HepG2 (cell line): ENCODE results near the gene TMEM270. TPM values are rescaled to one million over a fixed set of nuclear protein-coding genes. Genes with fewer than 3 reads are reported as not detected.

Source experiments
- ATAC-seq: fragments of 200-7000 bp; cut with Tn5 transposase; 3 replicates; pipeline ENCODE4 v1.9.1; 2020; ENCODE audit warnings: mild to moderate bottlenecking, moderate library complexity
- BruUV-seq: library from RNA; stranded (reverse); fragments of 400-500 nt; replicated peaks from 2 replicates; lab custom pipeline; 2021; lab: Mats Ljungman, UMichigan
- CTCF ChIA-PET: fragments of 300-600 bp; formaldehyde crosslinking; extraction: SDS; loops from one replicate; lab custom pipeline; 2021; ENCODE audit warnings: low total read pairs, inconsistent platforms, low intra/inter-chr PET ratio; lab: Yijun Ruan, JAX
- POLR2A ChIA-PET: fragments of 350-600 bp; sonication (Branson Sonifier 250); formaldehyde crosslinking; loops from one replicate; lab custom pipeline; 2020; ENCODE audit warnings: antibody characterized with exemption, inconsistent platforms; lab: Yijun Ruan, JAX
- DNase-seq: peaks from one replicate; pipeline ENCODE4 v3.0.0-alpha.2; 2015; ENCODE audit warnings: low spot score
- FAIRE-seq: peaks from 3 replicates; lab custom pipeline; 2011; peaks lifted over from hg19 to GRCh38; lab: Jason Lieb, UNC
- H2AFZ ChIP-seq: one replicate; pipeline ENCODE4 v1.6.1; 2011; ENCODE audit warnings: low read length, inconsistent platforms
- H3K27ac ChIP-seq: fragments of 300-600 bp; 3 replicates; pipeline ENCODE4 v1.8.0; 2011; ENCODE audit warnings: mixed run types, mild to moderate bottlenecking, mixed read lengths, low read length, inconsistent platforms; ENCODE audit not compliant: insufficient read depth; ENCODE audit errors: extremely low read length
- H3K27me3 ChIP-seq, 2 experiments: fragments of 200-600 bp in 1 of 2; 2 replicates in 1 of 2; 3 replicates in 1 of 2; pipeline versions ENCODE4 v1.6.0 to v1.8.0; 2011; ENCODE audit warnings: low read length in 2 of 2, mild to moderate bottlenecking in 2 of 2, moderate library complexity in 2 of 2, inconsistent platforms in 1 of 2; ENCODE audit not compliant: insufficient read depth in 2 of 2, control insufficient read depth in 1 of 2
- H3K36me3 ChIP-seq, 2 experiments: fragments of 200-600 bp in 1 of 2; replicated peaks in 1 of 2; 2 replicates in 1 of 2; 3 replicates in 1 of 2; pipeline versions ENCODE4 v1.5.1 to v1.8.0; 2011; ENCODE audit warnings: low read length in 2 of 2, inconsistent platforms in 1 of 2; ENCODE audit not compliant: insufficient read depth in 2 of 2, control insufficient read depth in 1 of 2
- H3K4me1 ChIP-seq: 2 replicates; pipeline ENCODE4 v1.5.1; 2012; ENCODE audit warnings: low read length, inconsistent platforms; ENCODE audit not compliant: insufficient read depth
- H3K4me2 ChIP-seq: 2 replicates; pipeline ENCODE4 v1.6.0; 2011; ENCODE audit warnings: low read depth, low read length, inconsistent platforms
- H3K4me3 ChIP-seq, 3 experiments: fragments of 200-600 bp in 1 of 3; sonication (generic), shearing (Covaris generic) in 1 of 3; replicated peaks in 1 of 3; 2 replicates each; pipeline ENCODE4 v1.5.1; 2011 to 2016; ENCODE audit warnings: low read length in 3 of 3, inconsistent platforms in 2 of 3, low read depth in 2 of 3, mild to moderate bottlenecking in 2 of 3, control low read depth in 1 of 3, mixed read lengths in 1 of 3; ENCODE audit not compliant: insufficient read depth in 1 of 3
- H3K79me2 ChIP-seq: one replicate; pipeline ENCODE4 v1.6.1; 2011; ENCODE audit warnings: low read length, inconsistent platforms; ENCODE audit not compliant: insufficient read depth
- H3K9ac ChIP-seq: 2 replicates; pipeline ENCODE4 v1.6.0; 2011; ENCODE audit warnings: mild to moderate bottlenecking, low read depth, low read length, inconsistent platforms; ENCODE audit not compliant: insufficient read depth
- H3K9me3 ChIP-seq: 2 replicates; pipeline ENCODE4 v1.5.1; 2012; ENCODE audit warnings: mild to moderate bottlenecking, low read length
- H4K20me1 ChIP-seq: 2 replicates; pipeline ENCODE4 v1.6.0; 2011; ENCODE audit warnings: inconsistent platforms, mild to moderate bottlenecking, low read length, moderate library complexity; ENCODE audit not compliant: insufficient read depth
- CEBPB ChIP-seq: IDR thresholded peaks from 2 replicates; pipeline ENCODE4 v1.6.1; 2011; ENCODE audit warnings: low read depth, low read length, improper control_type of control experiment, borderline replicate concordance
- HOXA3 ChIP-seq: sonication (generic); formaldehyde crosslinking; IDR thresholded peaks from 2 replicates; pipeline ENCODE4 v1.5.0; 2020; ENCODE audit warnings: missing genetic modification reagents
- ZNF136 ChIP-seq: sonication (generic); formaldehyde crosslinking; IDR thresholded peaks from 2 replicates; pipeline ENCODE4 v1.8.1; 2022; ENCODE audit warnings: low read depth, mild to moderate bottlenecking, moderate library complexity, missing genetic modification reagents
- ZNF878 ChIP-seq: sonication (generic); formaldehyde crosslinking; IDR thresholded peaks from 2 replicates; pipeline ENCODE4 v1.8.1; 2023; ENCODE audit warnings: mild to moderate bottlenecking, missing genetic modification reagents, moderate library complexity
- WGBS: methylation state at CpG from one replicate; pipeline ENCODE4 v1.1.6; 2017; ENCODE audit warnings: low lambda C conversion rate; 5-methylcytosine and 5-hydroxymethylcytosine counted together
- in situ Hi-C: cut with HindIII; loops from 2 replicates; pipeline ENCODE4 v1.10.0; 2017; ENCODE audit warnings: low pct_unique_long_range_greater_than_20kb; ENCODE audit not compliant: extremely low pct_ligation_motif_present
- intact Hi-C: fragments of 100-400 bp; cut with micrococcal nuclease; formaldehyde crosslinking; loops from one replicate; pipeline ENCODE4 v1.10.0; 2022; ENCODE audit not compliant: unreplicated experiment
- polyA plus RNA-seq, 8 experiments: library from polyadenylated mRNA; depleted of rRNA in 3 of 8; stranded (reverse) in 7 of 8; unstranded in 1 of 8; fragments of >200 nt; fragmentation: Illumina TruSeq in 4 of 8; extraction: Trizol in 4 of 8; gene quantifications; 2 replicates each; pipeline versions ENCODE4 v1.2.1 to v1.2.3, GENCODE V29; 2011 to 2016; ENCODE audit warnings: low read depth in 4 of 8, missing spikeins in 1 of 8, mixed read lengths in 1 of 8; ENCODE audit not compliant: insufficient read depth in 1 of 8
- total RNA-seq, 5 experiments: library from RNA; depleted of rRNA; stranded (reverse); fragments of >200 nt; fragmentation: Illumina TruSeq; extraction: Trizol; gene quantifications; 2 replicates each; pipeline ENCODE4 v1.2.3, GENCODE V29; 2016; ENCODE audit warnings: low read depth in 1 of 5
- TF ChIP-seq, protein P1 (sequence below): sonication (generic); formaldehyde crosslinking; IDR thresholded peaks from 2 replicates; pipeline ENCODE4 v1.8.1; 2023; ENCODE audit warnings: missing genetic modification reagents, mild to moderate bottlenecking, borderline replicate concordance

Gene TMEM270
- total and polyA plus RNA-seq, 2 of the 13 experiments (the other 11 are each of a cell fraction or from before 2014, with no cell fraction given), result not detected

GRCh38 chr7:73858807-73859206 is 2.2 kb upstream of the TMEM270 start:
- peaks cover 1 to 13% of the 10 kb centered on the region in 2 experiments; a peak in 3 of 5 replicates for H3K27me3 ChIP-seq
- H3K9ac ChIP-seq, result no peak overlapping the region
- H3K4me1 ChIP-seq, result peaks cover 6% of the 10 kb centered on the region
- 0% methylated on average over 2 of the region's 2 CpGs for WGBS
- DNase-seq, result no peak
- 0 out of 2 replicates have a peak, but pooled peaks have one; percentile 15 for TF ChIP-seq CEBPB
- TF ChIP-seq HOXA3 (CRISPR knock-in tag), result no peak
- no peak for TF ChIP-seq ZNF136
- no peak for FAIRE-seq
- no TSS peak for BruUV-seq
- H3K36me3 ChIP-seq, result no peaks in the 10 kb centered on the region
- no peak overlapping the region for H2AFZ ChIP-seq
- intact Hi-C loops (loop anchor here (5.0 kb wide), 1 partner anchor 117 kb away; no protein-coding TSS in a partner anchor), in situ Hi-C loops (loop anchor here (5.0 kb wide), 1 partner anchor 47 kb away; no protein-coding TSS in a partner anchor)
- no peak overlapping the region for H3K4me2 ChIP-seq
- POLR2A ChIA-PET, result no interaction called here
- no peaks in the 10 kb centered on the region for H3K79me2 ChIP-seq
- no peaks in the 10 kb centered on the region for H4K20me1 ChIP-seq
- H3K27ac ChIP-seq, result no peak overlapping the region
- no peaks in the 10 kb centered on the region for H3K9me3 ChIP-seq
- no peak overlapping the region for H3K4me3 ChIP-seq
- ATAC-seq, result no peak
- CTCF ChIA-PET, result no interaction called here

GRCh38 chr7:73861305-73861704 is 346 bp downstream of the TMEM270 start:
- H3K9me3 ChIP-seq, result no peaks in the 10 kb centered on the region
- no peak overlapping the region for H3K4me3 ChIP-seq
- 45% methylated on average over 12 of the region's 12 CpGs for WGBS
- no peak overlapping the region for H2AFZ ChIP-seq
- ChIA-PET POLR2A (interaction anchor here (0.7 kb wide), 1 partner anchor 13 kb away, joined by 3 read pairs; no protein-coding TSS in a partner anchor), CTCF (no interaction called here)
- no peak overlapping the region for H3K9ac ChIP-seq
- in situ Hi-C loops, result no loop called here
- H3K27ac ChIP-seq, result no peak overlapping the region
- DNase-seq (no peak), ATAC-seq (no peak), FAIRE-seq (no peak)
- no peaks in the 10 kb centered on the region for H3K36me3 ChIP-seq
- no peaks in the 10 kb centered on the region for H3K79me2 ChIP-seq
- TF ChIP-seq ZNF878 (CRISPR knock-in tag), result no peak
- TF ChIP-seq, protein P1, sequence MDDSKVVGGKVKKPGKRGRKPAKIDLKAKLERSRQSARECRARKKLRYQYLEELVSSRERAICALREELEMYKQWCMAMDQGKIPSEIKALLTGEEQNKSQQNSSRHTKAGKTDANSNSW (CRISPR knock-in tag), result no peak
- no TSS peak for BruUV-seq
- no peaks in the 10 kb centered on the region for H3K4me1 ChIP-seq
- no peak overlapping the region for H3K4me2 ChIP-seq
- H4K20me1 ChIP-seq, result no peaks in the 10 kb centered on the region
- intact Hi-C loops, result no loop called here
- H3K27me3 ChIP-seq, result peaks cover 1 to 8% of the 10 kb centered on the region in 2 experiments; a peak in 3 of 5 replicates
